Left ventricle myocardium inferior (tissue), 1 donor: Measurements from ENCODE around the gene ARSK. TPM values are rescaled to one million over a fixed set of nuclear protein-coding genes. Genes with fewer than 3 reads are reported as not detected.
"Not testable (repeated sequence)": the region's sequence is repeated elsewhere in the genome, so short reads cannot be mapped to it uniquely, and the experiment has no call there.

Experiments
- DNase-seq: peaks from one replicate; pipeline ENCODE4 v3.0.0-alpha.2; 2020
- H3K27ac ChIP-seq: fragments of 200-600 bp; replicated peaks from 2 replicates; pipeline ENCODE4 v1.8.0; 2021
- H3K27me3 ChIP-seq: fragments of 200-600 bp; 2 replicates; pipeline ENCODE4 v1.8.0; 2021; ENCODE audit warnings: low read depth
- H3K36me3 ChIP-seq: fragments of 200-600 bp; 2 replicates; pipeline ENCODE4 v1.8.0; 2021
- H3K4me1 ChIP-seq: fragments of 200-600 bp; 2 replicates; pipeline ENCODE4 v1.8.0; 2021
- H3K4me3 ChIP-seq: fragments of 200-600 bp; 2 replicates; pipeline ENCODE4 v1.8.0; 2021; ENCODE audit warnings: mild to moderate bottlenecking, moderate library complexity
- H3K9me3 ChIP-seq: fragments of 200-600 bp; replicated peaks from 2 replicates; pipeline ENCODE4 v1.8.0; 2021
- CTCF ChIP-seq: fragments of 200-600 bp; IDR thresholded peaks from 2 replicates; pipeline ENCODE4 v1.8.0; 2021; ENCODE audit warnings: antibody characterized with exemption, mild to moderate bottlenecking, borderline replicate concordance
- intact Hi-C: fragments of 100-400 bp; cut with micrococcal nuclease; formaldehyde crosslinking; loops from one replicate; pipeline ENCODE4 v1.11.0; 2022
- total RNA-seq: library from RNA; stranded (reverse); fragmentation: NEBNext Ultra II Directional; extraction: Animal tissue kit (Norgen Biotek cat#: 25700); gene quantifications from one replicate; pipeline ENCODE4 v1.2.1, GENCODE V29; 2021
- donor health status: DM: no; HTN: yes; CAD: no; lungs with severe emphysema.

ARSK gene
- total RNA-seq, 1 donor from 2014 or later, result 3.7 TPM

- intact Hi-C loops, result no loop called here
- Histone ChIP-seq H3K4me3 (no peak overlapping the region), H3K9me3 (no peaks in the 10 kb centered on the region), H3K36me3 (no peaks in the 10 kb centered on the region), H3K27ac (no peak overlapping the region), H3K4me1 (peaks cover 13% of the 10 kb centered on the region), H3K27me3 (no peaks in the 10 kb centered on the region)
- no peak for TF ChIP-seq CTCF
- DNase-seq, result no peak
Observed at GRCh38 chr5:95631991-95632675, 77.2 kb downstream of the ARSK start.

DNA sequence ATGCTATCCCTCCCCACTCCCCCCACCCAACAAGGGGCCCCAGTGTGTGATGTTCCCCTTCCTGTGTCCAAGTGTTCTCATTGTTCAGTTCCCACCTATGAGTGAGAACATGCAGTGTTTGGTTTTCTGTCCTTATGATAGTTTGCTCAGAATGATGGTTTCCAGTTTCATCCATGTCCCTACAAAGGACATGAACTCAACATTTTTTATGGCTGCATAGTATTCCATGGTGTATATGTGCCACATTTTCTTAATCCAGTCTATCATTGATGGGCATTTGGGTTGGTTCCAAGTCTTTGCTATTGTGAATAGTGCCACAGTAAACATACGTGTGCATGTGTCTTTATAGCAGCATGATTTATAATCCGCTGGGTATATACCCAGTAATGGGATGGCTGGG is 78.0 kb downstream of the ARSK start:
- H3K27me3 ChIP-seq, DNase-seq, intact Hi-C loops, H3K4me3 ChIP-seq, H3K36me3 ChIP-seq, H3K9me3 ChIP-seq, H3K27ac ChIP-seq: not testable (repeated sequence)
- H3K4me1 ChIP-seq, result peaks cover 13% of the 10 kb centered on the region

GRCh38 chr5:95633671-95634070 is 78.8 kb downstream of the ARSK start:
- H3K4me1 ChIP-seq, result peaks cover 13% of the 10 kb centered on the region
- intact Hi-C loops, result no loop called here
- no peak for DNase-seq
- H3K36me3 ChIP-seq, result no peaks in the 10 kb centered on the region
- H3K27me3 ChIP-seq, result no peaks in the 10 kb centered on the region
- H3K4me3 ChIP-seq, result no peak overlapping the region
- no peak for TF ChIP-seq CTCF
- H3K9me3 ChIP-seq, result no peaks in the 10 kb centered on the region
- H3K27ac ChIP-seq, result no peak overlapping the region

DNA sequence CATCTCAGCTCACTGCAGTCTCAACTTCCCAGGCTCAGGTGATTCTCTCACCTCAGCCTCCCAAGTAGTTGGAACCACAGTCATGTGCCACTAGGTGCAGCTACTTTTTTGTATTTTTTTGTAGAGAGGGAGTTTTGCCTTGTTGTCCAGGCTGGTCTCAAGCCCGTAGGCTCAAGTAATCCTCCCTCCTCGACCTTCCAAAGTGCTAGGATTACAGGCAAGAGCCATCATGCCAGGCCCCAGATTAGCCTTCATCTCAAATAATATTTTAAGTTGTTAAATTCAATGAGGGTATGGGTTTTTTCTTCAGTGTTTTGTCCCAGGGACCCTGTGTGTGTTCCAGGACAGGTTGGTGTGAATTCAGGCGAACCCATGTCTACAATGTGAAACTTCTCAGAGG is 79.2 kb downstream of the ARSK start:
- H3K4me3 ChIP-seq, result no peak overlapping the region
- H3K36me3 ChIP-seq, result no peaks in the 10 kb centered on the region
- H3K27me3 ChIP-seq, result no peaks in the 10 kb centered on the region
- peaks cover 13% of the 10 kb centered on the region for H3K4me1 ChIP-seq
- intact Hi-C loops, result no loop called here
- no peak overlapping the region for H3K27ac ChIP-seq
- no peak for DNase-seq
- no peak for TF ChIP-seq CTCF
- H3K9me3 ChIP-seq, result no peaks in the 10 kb centered on the region

- no peak for TF ChIP-seq CTCF
- H3K36me3 ChIP-seq, result no peaks in the 10 kb centered on the region
- no peak for DNase-seq
- intact Hi-C loops, result no loop called here
- H3K9me3 ChIP-seq, result no peaks in the 10 kb centered on the region
- no peaks in the 10 kb centered on the region for H3K27me3 ChIP-seq
- H3K4me1 ChIP-seq, result no peaks in the 10 kb centered on the region
- no peak overlapping the region for H3K4me3 ChIP-seq
- H3K27ac ChIP-seq, result no peak overlapping the region
Observed at GRCh38 chr5:95638632-95639031, 83.7 kb downstream of the ARSK start.

GRCh38 chr5:95641741-95642220 is 86.9 kb downstream of the ARSK start:
- no peak overlapping the region for H3K4me3 ChIP-seq
- H3K27me3 ChIP-seq, result no peaks in the 10 kb centered on the region
- DNase-seq, result no peak
- H3K4me1 ChIP-seq, result peaks cover 4% of the 10 kb centered on the region
- H3K27ac ChIP-seq, result no peak overlapping the region
- no peak for TF ChIP-seq CTCF
- H3K9me3 ChIP-seq, result no peaks in the 10 kb centered on the region
- H3K36me3 ChIP-seq, result no peaks in the 10 kb centered on the region
- intact Hi-C loops, result loop anchor here (5.0 kb wide), 1 partner anchor 206 kb away; no protein-coding TSS in a partner anchor
